Loucy (cell line): ENCODE data around the gene UCMA.
"Not testable (repeated sequence)": the region's sequence is repeated elsewhere in the genome, so short reads cannot be mapped to it uniquely, and the experiment has no call there.

Source experiments
- H2AFZ ChIP-seq: fragments of 200-600 bp; sonication (generic); 2 replicates; pipeline ENCODE4 v1.6.0; 2016; ENCODE audit warnings: antibody characterized with exemption, mild to moderate bottlenecking, low read length, moderate library complexity
- H3F3A ChIP-seq: fragments of 200-600 bp; 2 replicates; pipeline ENCODE4 v1.6.0; 2016; ENCODE audit warnings: antibody characterized with exemption, low read depth, mild to moderate bottlenecking
- H3K27me3 ChIP-seq: fragments of 200-600 bp; sonication (generic); 2 replicates; pipeline ENCODE4 v1.6.1; 2014; ENCODE audit warnings: low read length, mild to moderate bottlenecking; ENCODE audit not compliant: insufficient read depth, poor library complexity, severe bottlenecking
- H3K36me3 ChIP-seq: fragments of 200-600 bp; sonication (generic); 2 replicates; pipeline ENCODE4 v1.6.1; 2016; ENCODE audit warnings: low read length; ENCODE audit not compliant: insufficient read depth
- H3K4me1 ChIP-seq: fragments of 200-600 bp; sonication (generic); 2 replicates; pipeline ENCODE4 v1.5.1; 2014; ENCODE audit warnings: low read length, mild to moderate bottlenecking; ENCODE audit not compliant: insufficient read depth, poor library complexity, severe bottlenecking
- H3K4me2 ChIP-seq: fragments of 200-600 bp; sonication (generic); 2 replicates; pipeline ENCODE4 v1.6.0; 2014; ENCODE audit warnings: antibody characterized with exemption, low read length, low read depth, mild to moderate bottlenecking; ENCODE audit not compliant: poor library complexity, severe bottlenecking
- H3K4me3 ChIP-seq: fragments of 200-600 bp; sonication (generic); 2 replicates; pipeline ENCODE4 v1.5.1; 2014; ENCODE audit warnings: low read length, mild to moderate bottlenecking, mixed read lengths; ENCODE audit not compliant: poor library complexity, severe bottlenecking
- H3K79me2 ChIP-seq: fragments of 200-600 bp; sonication (generic); 2 replicates; pipeline ENCODE4 v1.6.1; 2014; ENCODE audit warnings: low read length; ENCODE audit not compliant: insufficient read depth
- H3K9ac ChIP-seq: fragments of 200-600 bp; sonication (generic); 2 replicates; pipeline ENCODE4 v1.6.0; 2014; ENCODE audit warnings: mild to moderate bottlenecking, low read depth, low read length, moderate library complexity; ENCODE audit not compliant: poor library complexity, severe bottlenecking
- H3K9me2 ChIP-seq: fragments of 200-600 bp; sonication (generic); replicated peaks from 2 replicates; pipeline ENCODE4 v1.6.1; 2016; ENCODE audit warnings: low read depth, low read length, mixed read lengths
- H3K9me3 ChIP-seq: fragments of 200-600 bp; sonication (generic); 2 replicates; pipeline ENCODE4 v1.6.1; 2014; ENCODE audit warnings: mild to moderate bottlenecking, antibody characterized with exemption, low read length, low read depth; ENCODE audit not compliant: insufficient read depth
- H4K20me1 ChIP-seq: fragments of 200-600 bp; sonication (generic); 2 replicates; pipeline ENCODE4 v1.6.0; 2014; ENCODE audit warnings: antibody characterized with exemption, low read length, mild to moderate bottlenecking; ENCODE audit not compliant: insufficient read depth, poor library complexity, severe bottlenecking
- CTCF ChIP-seq: fragments of 200-600 bp; sonication (generic); conservative IDR thresholded peaks from 2 replicates; pipeline ENCODE4 v1.5.1; 2014; ENCODE audit warnings: mild to moderate bottlenecking, antibody characterized with exemption, low read length
- EZH2phosphoT487 ChIP-seq: fragments of 200-600 bp; IDR thresholded peaks from 2 replicates; pipeline ENCODE4 v1.6.1; 2018; ENCODE audit warnings: antibody characterized with exemption, mild to moderate bottlenecking, moderate library complexity, borderline replicate concordance

The UCMA gene

GRCh38 chr10:13234172-13234571, at the start of gene UCMA:
Gene UCMA (minus strand): TSS chr10:13234374. CDS start chr10:13234258, 116 bp downstream.
- Histone ChIP-seq H2AFZ (no peak within 1 kb of the TSS), H3K79me2 (no peaks in the 10 kb centered on the region), H3K9ac (no peak within 1 kb of the TSS), H4K20me1 (no peaks in the 10 kb centered on the region), H3K36me3 (no peaks in the 10 kb centered on the region), H3K4me3 (no peak within 1 kb of the TSS), H3K9me3 (no peaks in the 10 kb centered on the region), H3F3A (no peaks in the 10 kb centered on the region), H3K4me2 (no peak within 1 kb of the TSS), H3K4me1 (no peaks in the 10 kb centered on the region), H3K27me3 (no peaks in the 10 kb centered on the region), H3K9me2 (no peaks in the 10 kb centered on the region)
- TF ChIP-seq CTCF = no peak
- TF ChIP-seq EZH2phosphoT487 = no peak

DNA sequence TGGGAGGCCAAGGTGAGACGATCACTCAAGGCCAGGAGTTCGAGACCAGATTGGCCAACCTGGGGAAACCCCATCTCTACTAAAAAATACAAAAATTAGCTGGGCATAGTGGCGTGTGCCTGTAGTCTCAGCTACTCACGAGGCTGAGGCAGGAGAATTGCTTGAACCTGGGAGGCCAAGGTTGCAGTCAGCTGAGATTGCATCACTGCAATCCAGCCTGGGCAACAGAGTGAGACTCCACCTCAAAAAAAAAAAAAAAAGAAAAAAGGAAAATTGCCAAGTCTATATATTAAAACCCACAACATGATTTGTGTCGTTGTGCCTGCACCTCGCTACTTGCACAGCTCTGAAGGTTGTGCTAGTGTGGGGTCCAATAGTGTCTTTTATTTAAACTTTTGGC, 48.2 kb upstream of the UCMA start:
- H3K9me3 ChIP-seq, H3K27me3 ChIP-seq, H3K4me2 ChIP-seq, H2AFZ ChIP-seq, H3F3A ChIP-seq, H3K4me3 ChIP-seq, H3K4me1 ChIP-seq, H4K20me1 ChIP-seq, H3K9me2 ChIP-seq, H3K9ac ChIP-seq, H3K36me3 ChIP-seq, H3K79me2 ChIP-seq: not testable (repeated sequence)

DNA sequence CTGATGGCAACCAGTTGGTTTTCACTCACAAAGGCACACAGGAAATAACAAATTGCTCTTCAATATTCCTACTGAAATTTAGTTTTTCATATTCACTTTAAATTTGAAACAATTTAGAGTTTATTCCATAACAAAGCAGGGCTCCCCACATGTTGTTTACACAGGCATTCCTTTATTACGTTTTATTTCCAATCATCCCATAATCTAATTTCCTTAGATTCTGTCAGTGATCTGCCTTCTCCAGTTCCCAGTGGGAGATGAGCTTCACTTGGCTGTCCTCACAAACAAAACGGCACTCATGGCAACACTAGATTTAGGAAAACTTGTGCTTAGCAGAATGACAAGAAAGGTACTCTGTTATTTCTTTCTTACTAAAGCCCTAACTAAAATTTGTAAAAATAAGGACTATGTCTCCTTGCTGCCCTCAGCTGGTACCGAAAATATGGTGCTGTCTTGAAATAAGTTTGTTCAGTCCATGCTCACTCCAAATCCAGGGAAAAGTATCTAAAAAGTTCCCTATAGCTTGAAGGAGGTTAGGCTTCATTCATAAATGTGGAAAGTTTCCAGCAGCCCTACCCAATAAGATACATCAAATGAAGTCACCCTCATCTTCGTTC, 42.7 kb upstream of the UCMA start:
- H3K9ac ChIP-seq = no peak overlapping the region
- H3K36me3 ChIP-seq = no peaks in the 10 kb centered on the region
- no peaks in the 10 kb centered on the region for H4K20me1 ChIP-seq
- H3K9me3 ChIP-seq = no peaks in the 10 kb centered on the region
- H3K4me3 ChIP-seq = no peak overlapping the region
- no peak for TF ChIP-seq CTCF
- no peak for TF ChIP-seq EZH2phosphoT487
- H2AFZ ChIP-seq = no peak overlapping the region
- no peaks in the 10 kb centered on the region for H3K4me1 ChIP-seq
- no peaks in the 10 kb centered on the region for H3K27me3 ChIP-seq
- H3K9me2 ChIP-seq = no peaks in the 10 kb centered on the region
- H3K4me2 ChIP-seq = no peak overlapping the region
- H3F3A ChIP-seq = no peaks in the 10 kb centered on the region
- no peaks in the 10 kb centered on the region for H3K79me2 ChIP-seq

DNA sequence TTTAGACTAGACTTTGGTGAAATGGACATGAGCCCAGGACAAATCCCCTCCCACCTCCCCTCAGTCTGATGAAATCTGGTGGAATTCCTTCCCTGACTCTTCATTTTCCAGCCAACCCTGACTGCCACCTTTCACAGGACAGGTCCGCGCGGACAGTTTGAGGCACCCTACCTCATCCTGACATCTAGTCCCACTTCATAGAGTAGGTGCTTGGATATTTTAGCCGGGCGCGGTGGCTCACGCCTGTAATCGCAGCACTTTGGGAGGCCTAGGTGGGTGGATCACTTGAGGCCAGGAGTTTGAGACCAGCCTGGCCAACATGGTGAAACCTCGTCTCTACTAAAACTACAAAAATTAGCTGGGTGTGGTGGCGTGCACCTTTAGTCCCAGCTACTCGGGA, 42.0 kb upstream of the UCMA start:
- H3K4me1 ChIP-seq, H3K79me2 ChIP-seq, H3K9me2 ChIP-seq, H3K4me2 ChIP-seq, H3F3A ChIP-seq, H3K36me3 ChIP-seq, H3K4me3 ChIP-seq, H3K27me3 ChIP-seq, H3K9me3 ChIP-seq, H3K9ac ChIP-seq, H2AFZ ChIP-seq, H4K20me1 ChIP-seq: not testable (repeated sequence)
